AG04449 (cell line): ENCODE measurements around the gene WDFY4.

Experiments
- CTCF ChIA-PET: fragments of 350-600 bp; formaldehyde crosslinking; extraction: SDS; loops from one replicate; lab custom pipeline; 2021; ENCODE audit warnings: antibody characterized with exemption; lab: Yijun Ruan, JAX
- POLR2A ChIA-PET: fragments of 400-600, 350-600 bp; formaldehyde crosslinking; extraction: SDS; loops from one replicate; lab custom pipeline; 2020; ENCODE audit warnings: antibody characterized with exemption, inconsistent platforms; lab: Yijun Ruan, JAX
- DNase-seq: peaks from one replicate; pipeline ENCODE4 v3.0.0-alpha.2; 2010; ENCODE audit warnings: low read depth, low spot score
- H3K4me3 ChIP-seq: 2 replicates; pipeline ENCODE4 v1.5.1; 2011; ENCODE audit warnings: low read depth, mild to moderate bottlenecking, control low read depth, low read length
- TF ChIP-seq, protein P1 (sequence below): IDR thresholded peaks from one replicate; pipeline ENCODE4 v1.5.1; 2011; ENCODE audit warnings: mild to moderate bottlenecking, moderate library complexity, low read length, control low read depth, inconsistent platforms; ENCODE audit not compliant: insufficient read depth; ENCODE audit errors: missing control alignments

WDFY4 gene

DNA sequence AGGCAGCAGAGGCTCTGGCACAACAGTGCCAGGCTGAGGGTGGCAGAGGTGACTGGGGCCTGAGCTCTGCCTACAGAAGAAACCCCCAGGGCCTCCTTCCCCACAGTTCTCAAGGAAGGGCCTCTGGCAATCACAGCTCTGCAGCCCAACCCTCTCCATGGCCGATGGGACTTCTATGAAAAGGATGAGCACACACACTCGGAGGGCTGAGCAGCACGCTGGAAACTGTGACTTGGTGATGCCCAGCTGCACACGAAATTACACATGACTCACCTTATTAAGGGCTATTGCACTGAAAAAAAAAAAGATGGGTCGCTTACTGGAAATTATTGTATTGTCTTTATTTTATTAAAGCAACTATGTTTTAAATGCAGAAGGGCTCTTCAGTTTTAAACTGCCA lies 297.9 kb downstream of the WDFY4 start:
- H3K4me3 ChIP-seq = no peak overlapping the region
- CTCF ChIA-PET = interaction anchor here (1.0 to 6.8 kb wide), 9 partner anchors 30 to 535 kb away, joined by 3 to 52 read pairs (median 4); no protein-coding TSS in a partner anchor
- no peak for DNase-seq
- POLR2A ChIA-PET = no interaction called here
- TF ChIP-seq, protein P1, sequence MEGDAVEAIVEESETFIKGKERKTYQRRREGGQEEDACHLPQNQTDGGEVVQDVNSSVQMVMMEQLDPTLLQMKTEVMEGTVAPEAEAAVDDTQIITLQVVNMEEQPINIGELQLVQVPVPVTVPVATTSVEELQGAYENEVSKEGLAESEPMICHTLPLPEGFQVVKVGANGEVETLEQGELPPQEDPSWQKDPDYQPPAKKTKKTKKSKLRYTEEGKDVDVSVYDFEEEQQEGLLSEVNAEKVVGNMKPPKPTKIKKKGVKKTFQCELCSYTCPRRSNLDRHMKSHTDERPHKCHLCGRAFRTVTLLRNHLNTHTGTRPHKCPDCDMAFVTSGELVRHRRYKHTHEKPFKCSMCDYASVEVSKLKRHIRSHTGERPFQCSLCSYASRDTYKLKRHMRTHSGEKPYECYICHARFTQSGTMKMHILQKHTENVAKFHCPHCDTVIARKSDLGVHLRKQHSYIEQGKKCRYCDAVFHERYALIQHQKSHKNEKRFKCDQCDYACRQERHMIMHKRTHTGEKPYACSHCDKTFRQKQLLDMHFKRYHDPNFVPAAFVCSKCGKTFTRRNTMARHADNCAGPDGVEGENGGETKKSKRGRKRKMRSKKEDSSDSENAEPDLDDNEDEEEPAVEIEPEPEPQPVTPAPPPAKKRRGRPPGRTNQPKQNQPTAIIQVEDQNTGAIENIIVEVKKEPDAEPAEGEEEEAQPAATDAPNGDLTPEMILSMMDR = no peak

DNA sequence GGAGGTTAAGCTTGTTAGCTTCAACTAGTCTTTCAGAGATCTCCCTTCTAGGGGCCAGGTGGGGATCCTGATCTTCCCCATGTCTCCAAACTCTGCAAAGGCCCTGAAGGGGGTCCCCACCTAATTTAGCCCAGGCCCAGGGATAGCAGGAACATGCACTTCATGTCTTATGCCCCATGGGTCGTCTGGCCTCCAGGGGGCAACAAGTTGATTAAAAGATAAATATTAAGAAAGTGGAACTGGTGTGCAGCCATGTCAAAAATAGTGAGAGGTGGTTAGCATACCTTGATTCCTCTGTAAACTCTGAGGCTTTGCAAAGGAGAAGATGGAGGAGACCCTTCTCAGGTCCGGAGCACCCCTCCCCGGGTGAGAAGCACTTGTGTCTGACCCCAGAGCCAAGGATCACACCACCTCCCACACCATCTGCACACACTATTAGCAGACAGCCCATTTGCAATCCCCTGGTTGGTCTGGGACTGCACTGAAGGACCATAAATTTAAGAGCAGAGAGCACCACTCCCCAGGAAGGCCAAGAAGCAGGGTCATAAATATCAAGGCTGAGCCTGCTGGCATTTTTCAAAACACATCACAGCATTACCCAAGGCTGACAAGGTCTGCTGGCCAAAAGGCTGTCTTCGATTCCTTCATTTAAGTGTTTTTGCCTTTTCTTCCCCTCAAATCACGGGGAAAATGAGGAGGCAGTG lies 299.1 kb downstream of the WDFY4 start:
- ChIA-PET CTCF (interaction anchor here (1.0 to 6.8 kb wide), 3 partner anchors 179 to 529 kb away, joined by 4 to 52 read pairs (median 5); no protein-coding TSS in a partner anchor), POLR2A (no interaction called here)

DNA sequence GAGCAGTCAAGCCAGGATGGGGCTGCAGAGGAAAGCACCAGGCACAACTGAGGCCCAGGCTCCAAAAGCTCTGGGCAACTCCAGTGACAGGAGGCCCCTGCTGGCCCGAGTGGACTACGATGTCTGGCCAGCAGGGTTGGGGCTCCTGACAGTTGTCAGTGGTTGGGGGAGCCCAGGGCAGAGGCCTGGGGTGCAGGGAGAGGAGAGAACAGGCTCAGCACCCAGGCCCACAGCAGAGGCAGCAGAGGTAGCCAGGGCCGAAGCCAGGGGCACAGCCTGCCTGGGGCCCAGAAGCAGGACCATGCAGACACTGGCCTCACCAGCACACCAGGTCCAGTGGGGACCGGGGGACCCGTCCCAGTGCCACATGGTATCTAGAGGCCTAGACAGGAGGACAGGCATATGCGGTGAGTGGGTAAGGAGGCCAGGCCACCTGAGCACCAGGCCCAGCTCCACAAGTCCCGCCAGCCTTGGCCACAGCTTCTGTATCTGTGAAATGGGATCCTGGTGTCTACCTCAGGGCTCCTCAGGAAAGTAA lies 301.0 kb downstream of the WDFY4 start:
- ChIA-PET POLR2A (no interaction called here), CTCF (interaction anchor here (1.3 kb wide), 1 partner anchor 175 kb away, joined by 3 read pairs; no protein-coding TSS in a partner anchor)
- no peak for DNase-seq
- TF ChIP-seq, protein P1 = no peak
- no peak overlapping the region for H3K4me3 ChIP-seq

More for the DNA sequence above, 299.1 kb downstream of the WDFY4 start:
- no peak for DNase-seq
- no peak overlapping the region for H3K4me3 ChIP-seq
- TF ChIP-seq, protein P1 = no peak

DNA sequence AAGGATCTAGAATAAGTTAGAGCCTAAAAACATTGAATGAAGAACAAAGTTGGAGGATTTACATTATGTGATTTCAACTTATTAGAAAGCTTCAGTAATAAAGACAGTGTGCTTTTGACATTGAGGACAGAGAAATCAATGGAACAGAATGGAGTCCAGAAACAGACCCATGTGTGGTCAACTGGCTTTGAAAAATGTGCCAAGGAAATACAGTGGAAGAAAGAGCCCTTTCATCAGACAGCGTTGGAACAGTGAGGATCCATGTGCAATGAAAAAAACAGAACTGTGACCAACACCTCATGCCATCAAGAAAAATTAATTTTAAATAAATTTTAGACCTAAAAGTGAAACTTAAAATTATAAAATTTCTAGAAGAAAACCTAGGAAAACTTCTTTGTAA lies 305.6 kb downstream of the WDFY4 start:
- TF ChIP-seq, protein P1 = no peak
- ChIA-PET CTCF (interaction anchor here (0.7 kb wide), 2 partner anchors 9 to 172 kb away, joined by 3 read pairs; no protein-coding TSS in a partner anchor), POLR2A (no interaction called here)
- H3K4me3 ChIP-seq = no peak overlapping the region
- no peak for DNase-seq

DNA sequence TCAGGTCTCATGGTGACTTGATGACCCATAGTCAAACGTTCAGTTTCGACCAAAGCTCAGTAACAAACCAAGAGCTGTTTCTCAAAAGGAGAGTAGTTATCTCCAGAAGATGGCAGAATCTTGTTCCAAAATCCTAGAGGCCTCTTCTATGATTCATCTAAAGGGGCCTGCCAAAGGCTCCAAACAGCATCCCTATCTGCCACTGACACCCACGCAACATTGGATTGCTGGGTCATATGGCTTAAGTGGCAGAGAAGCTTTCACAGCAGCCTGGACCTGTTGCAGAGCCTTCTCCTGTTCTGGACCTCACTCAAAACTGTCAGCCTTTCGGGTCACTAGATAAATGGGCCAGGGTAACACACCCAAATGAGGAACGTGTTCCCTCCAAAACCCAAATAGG lies 309.0 kb downstream of the WDFY4 start:
- ChIA-PET CTCF (interaction anchor here (1.5 kb wide), 1 partner anchor 168 kb away, joined by 3 read pairs; no protein-coding TSS in a partner anchor), POLR2A (no interaction called here)
- DNase-seq = no peak
- no peak overlapping the region for H3K4me3 ChIP-seq
- TF ChIP-seq, protein P1 = no peak

DNA sequence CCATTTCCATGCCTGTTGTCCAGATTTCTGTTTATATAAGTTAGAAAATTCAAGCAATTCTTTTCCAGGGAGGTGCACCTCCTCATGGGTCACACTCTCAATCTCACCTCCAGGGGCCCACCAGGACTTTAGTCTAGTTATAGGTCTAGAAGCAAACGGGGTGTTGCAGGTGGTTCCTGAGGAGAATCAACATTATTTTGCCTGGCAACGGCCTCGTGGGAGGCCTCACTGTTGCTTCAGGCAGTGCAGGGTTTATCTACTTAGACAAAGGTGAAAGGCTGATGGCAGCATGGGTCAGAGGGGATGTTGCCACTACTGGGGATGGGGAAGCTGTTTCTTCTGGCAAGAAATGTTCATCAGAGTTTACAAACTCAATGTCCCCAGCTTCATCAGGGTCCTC lies 311.7 kb downstream of the WDFY4 start:
- ChIA-PET POLR2A (no interaction called here), CTCF (no interaction called here)
- no peak overlapping the region for H3K4me3 ChIP-seq
- no peak for DNase-seq
- TF ChIP-seq, protein P1 = no peak
